Calu3 (cell line): Measurements from ENCODE around the gene ABHD1. TPM values are rescaled to one million over a fixed set of nuclear protein-coding genes. Genes with fewer than 3 reads are reported as not detected.

Experiments
- BruUV-seq: library from RNA; stranded (reverse); fragments of 400-500 nt; replicated peaks from 2 replicates; lab custom pipeline; 2021; lab: Mats Ljungman, UMichigan
- CTCF ChIA-PET: fragments of 300-600 bp; sonication (Branson Sonifier 250); formaldehyde crosslinking; loops from one replicate; lab custom pipeline; 2022; ENCODE audit warnings: antibody characterized with exemption; lab: Charles Lee
- DNase-seq: peaks from one replicate; pipeline ENCODE4 v3.0.0; 2022
- H3K27ac Mint-ChIP-seq: one replicate; pipeline ENCODE4 v1.8.0; 2022; ENCODE audit warnings: mixed read lengths; ENCODE audit not compliant: unreplicated experiment
- H3K27me3 Mint-ChIP-seq: one replicate; pipeline ENCODE4 v1.8.0; 2022; ENCODE audit warnings: mixed read lengths; ENCODE audit not compliant: unreplicated experiment
- H3K36me3 Mint-ChIP-seq: one replicate; pipeline ENCODE4 v1.8.0; 2022; ENCODE audit warnings: mild to moderate bottlenecking, moderate library complexity, mixed read lengths; ENCODE audit not compliant: insufficient read depth, unreplicated experiment
- H3K4me1 Mint-ChIP-seq: one replicate; pipeline ENCODE4 v1.8.0; 2022; ENCODE audit warnings: mild to moderate bottlenecking, low read depth, mixed read lengths; ENCODE audit not compliant: unreplicated experiment
- H3K4me3 Mint-ChIP-seq: one replicate; pipeline ENCODE4 v1.8.0; 2022; ENCODE audit warnings: mild to moderate bottlenecking, low read depth, moderate library complexity, mixed read lengths; ENCODE audit not compliant: unreplicated experiment
- H3K9me3 Mint-ChIP-seq: one replicate; pipeline ENCODE4 v1.8.0; 2022; ENCODE audit warnings: low read depth, mixed read lengths; ENCODE audit not compliant: unreplicated experiment
- intact Hi-C: fragments of 100-400 bp; cut with micrococcal nuclease; formaldehyde crosslinking; loops from one replicate; pipeline ENCODE4 v1.10.0; 2022; ENCODE audit not compliant: unreplicated experiment
- total RNA-seq: library from RNA; stranded (reverse); gene quantifications from 2 replicates; pipeline ENCODE4 v1.2.3, GENCODE V29; 2022
- TF ChIP-seq, protein P1 (sequence below): fragments of 200-600 bp; IDR thresholded peaks from one replicate; pipeline ENCODE4 v1.8.0; 2022; ENCODE audit warnings: antibody characterized with exemption; ENCODE audit not compliant: unreplicated experiment

Gene ABHD1
- total RNA-seq, 1 experiment from 2014 or later: 0.64 TPM

DNA sequence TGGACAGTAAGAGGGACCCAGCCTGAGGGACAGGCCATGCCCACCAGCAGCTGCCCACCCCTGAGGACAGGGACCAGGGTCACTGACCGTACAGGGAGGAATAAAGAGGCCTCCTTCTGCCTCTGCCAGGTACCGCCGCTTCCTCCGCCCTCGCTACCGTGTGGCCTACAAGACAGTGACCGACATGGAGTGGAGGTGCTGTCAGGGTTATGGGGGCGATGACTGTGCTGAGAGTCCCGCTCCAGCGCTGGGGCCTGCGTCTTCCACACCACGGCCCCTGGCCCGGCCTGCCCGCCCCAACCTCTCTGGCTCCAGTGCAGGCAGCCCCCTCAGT lies 43.0 kb upstream of the ABHD1 start:
- no peak overlapping the region for H3K27ac Mint-ChIP-seq
- TF ChIP-seq, protein P1, sequence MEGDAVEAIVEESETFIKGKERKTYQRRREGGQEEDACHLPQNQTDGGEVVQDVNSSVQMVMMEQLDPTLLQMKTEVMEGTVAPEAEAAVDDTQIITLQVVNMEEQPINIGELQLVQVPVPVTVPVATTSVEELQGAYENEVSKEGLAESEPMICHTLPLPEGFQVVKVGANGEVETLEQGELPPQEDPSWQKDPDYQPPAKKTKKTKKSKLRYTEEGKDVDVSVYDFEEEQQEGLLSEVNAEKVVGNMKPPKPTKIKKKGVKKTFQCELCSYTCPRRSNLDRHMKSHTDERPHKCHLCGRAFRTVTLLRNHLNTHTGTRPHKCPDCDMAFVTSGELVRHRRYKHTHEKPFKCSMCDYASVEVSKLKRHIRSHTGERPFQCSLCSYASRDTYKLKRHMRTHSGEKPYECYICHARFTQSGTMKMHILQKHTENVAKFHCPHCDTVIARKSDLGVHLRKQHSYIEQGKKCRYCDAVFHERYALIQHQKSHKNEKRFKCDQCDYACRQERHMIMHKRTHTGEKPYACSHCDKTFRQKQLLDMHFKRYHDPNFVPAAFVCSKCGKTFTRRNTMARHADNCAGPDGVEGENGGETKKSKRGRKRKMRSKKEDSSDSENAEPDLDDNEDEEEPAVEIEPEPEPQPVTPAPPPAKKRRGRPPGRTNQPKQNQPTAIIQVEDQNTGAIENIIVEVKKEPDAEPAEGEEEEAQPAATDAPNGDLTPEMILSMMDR: no peak
- intact Hi-C loops: no loop called here

DNA sequence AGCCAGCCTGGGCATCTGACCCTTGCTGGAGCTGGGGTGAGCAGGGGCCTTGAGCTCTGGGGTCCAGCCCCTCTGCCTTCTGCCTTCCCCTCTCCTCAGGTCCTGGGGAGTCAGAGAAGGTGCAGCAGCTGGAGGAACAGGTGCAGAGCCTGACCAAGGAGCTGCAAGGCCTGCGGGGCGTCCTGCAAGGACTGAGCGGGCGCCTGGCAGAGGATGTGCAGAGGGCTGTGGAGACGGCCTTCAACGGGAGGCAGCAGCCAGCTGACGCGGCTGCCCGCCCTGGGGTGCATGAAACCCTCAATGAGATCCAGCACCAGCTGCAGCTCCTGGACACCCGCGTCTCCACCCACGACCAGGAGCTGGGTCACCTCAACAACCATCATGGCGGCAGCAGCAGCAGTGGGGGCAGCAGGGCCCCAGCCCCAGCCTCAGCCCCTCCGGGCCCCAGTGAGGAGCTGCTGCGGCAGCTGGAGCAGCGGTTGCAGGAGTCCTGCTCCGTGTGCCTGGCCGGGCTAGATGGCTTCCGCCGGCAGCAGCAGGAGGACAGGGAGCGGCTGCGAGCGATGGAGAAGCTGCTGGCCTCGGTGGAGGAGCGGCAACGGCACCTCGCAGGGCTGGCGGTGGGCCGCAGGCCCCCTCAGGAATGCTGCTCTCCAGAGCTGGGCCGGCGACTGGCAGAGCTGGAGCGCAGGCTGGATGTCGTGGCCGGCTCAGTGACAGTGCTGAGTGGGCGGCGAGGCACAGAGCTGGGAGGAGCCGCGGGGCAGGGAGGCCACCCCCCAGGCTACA lies 41.4 kb upstream of the ABHD1 start:
- DNase-seq: no peak
- BruUV-seq: no TSS peak
- no peak overlapping the region for H3K27ac Mint-ChIP-seq
- H3K27me3 Mint-ChIP-seq: peaks cover 20% of the 10 kb centered on the region
- CTCF ChIA-PET: interaction anchor here (0.6 to 1.4 kb wide), 3 partner anchors 11 to 82 kb away, joined by 3 to 8 read pairs (median 4); partner anchors contain the start of genes AGBL5 and OST4
- peaks cover 17% of the 10 kb centered on the region for H3K4me1 Mint-ChIP-seq
- intact Hi-C loops: no loop called here
- TF ChIP-seq, protein P1: no peak
- no peaks in the 10 kb centered on the region for H3K9me3 Mint-ChIP-seq
- no peak overlapping the region for H3K4me3 Mint-ChIP-seq
- peaks cover 24% of the 10 kb centered on the region for H3K36me3 Mint-ChIP-seq

More for the DNA sequence above, 43.0 kb upstream of the ABHD1 start:
- Mint-ChIP-seq H3K36me3 (peaks cover 7% of the 10 kb centered on the region), H3K27me3 (peaks cover 36% of the 10 kb centered on the region), H3K4me3 (no peak overlapping the region), H3K9me3 (no peaks in the 10 kb centered on the region), H3K4me1 (peaks cover 13% of the 10 kb centered on the region)
- DNase-seq: no peak
- BruUV-seq: no TSS peak
- CTCF ChIA-PET: interaction anchor here (0.7 to 1.0 kb wide), 3 partner anchors 8 to 199 kb away, joined by 3 to 4 read pairs (median 3); no protein-coding TSS in a partner anchor

DNA sequence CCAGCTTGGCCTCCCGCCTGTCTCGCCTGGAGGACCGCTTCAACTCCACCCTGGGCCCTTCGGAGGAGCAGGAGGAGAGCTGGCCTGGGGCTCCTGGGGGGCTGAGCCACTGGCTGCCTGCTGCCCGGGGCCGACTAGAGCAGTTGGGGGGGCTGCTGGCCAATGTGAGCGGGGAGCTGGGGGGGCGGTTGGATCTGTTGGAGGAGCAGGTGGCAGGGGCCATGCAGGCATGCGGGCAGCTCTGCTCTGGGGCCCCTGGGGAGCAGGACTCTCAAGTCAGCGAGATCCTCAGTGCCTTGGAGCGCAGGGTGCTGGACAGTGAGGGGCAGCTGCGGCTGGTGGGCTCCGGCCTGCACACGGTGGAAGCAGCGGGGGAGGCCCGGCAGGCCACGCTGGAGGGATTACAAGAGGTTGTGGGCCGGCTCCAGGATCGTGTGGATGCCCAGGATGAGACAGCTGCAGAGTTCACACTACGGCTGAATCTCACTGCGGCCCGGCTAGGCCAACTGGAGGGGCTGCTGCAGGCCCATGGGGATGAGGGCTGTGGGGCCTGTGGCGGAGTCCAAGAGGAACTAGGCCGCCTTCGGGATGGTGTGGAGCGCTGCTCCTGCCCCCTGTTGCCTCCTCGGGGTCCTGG lies 40.7 kb upstream of the ABHD1 start:
- no peak overlapping the region for H3K4me3 Mint-ChIP-seq
- H3K27me3 Mint-ChIP-seq: peaks cover 13% of the 10 kb centered on the region
- TF ChIP-seq, protein P1: no peak
- BruUV-seq: no TSS peak
- CTCF ChIA-PET: interaction anchor here (0.6 to 1.4 kb wide), 2 partner anchors 15 to 81 kb away, joined by 3 to 4 read pairs; no protein-coding TSS in a partner anchor
- intact Hi-C loops: no loop called here
- no peak overlapping the region for H3K27ac Mint-ChIP-seq
- H3K36me3 Mint-ChIP-seq: peaks cover 25% of the 10 kb centered on the region
- no peak for DNase-seq
- H3K9me3 Mint-ChIP-seq: no peaks in the 10 kb centered on the region
- H3K4me1 Mint-ChIP-seq: peaks cover 20% of the 10 kb centered on the region

DNA sequence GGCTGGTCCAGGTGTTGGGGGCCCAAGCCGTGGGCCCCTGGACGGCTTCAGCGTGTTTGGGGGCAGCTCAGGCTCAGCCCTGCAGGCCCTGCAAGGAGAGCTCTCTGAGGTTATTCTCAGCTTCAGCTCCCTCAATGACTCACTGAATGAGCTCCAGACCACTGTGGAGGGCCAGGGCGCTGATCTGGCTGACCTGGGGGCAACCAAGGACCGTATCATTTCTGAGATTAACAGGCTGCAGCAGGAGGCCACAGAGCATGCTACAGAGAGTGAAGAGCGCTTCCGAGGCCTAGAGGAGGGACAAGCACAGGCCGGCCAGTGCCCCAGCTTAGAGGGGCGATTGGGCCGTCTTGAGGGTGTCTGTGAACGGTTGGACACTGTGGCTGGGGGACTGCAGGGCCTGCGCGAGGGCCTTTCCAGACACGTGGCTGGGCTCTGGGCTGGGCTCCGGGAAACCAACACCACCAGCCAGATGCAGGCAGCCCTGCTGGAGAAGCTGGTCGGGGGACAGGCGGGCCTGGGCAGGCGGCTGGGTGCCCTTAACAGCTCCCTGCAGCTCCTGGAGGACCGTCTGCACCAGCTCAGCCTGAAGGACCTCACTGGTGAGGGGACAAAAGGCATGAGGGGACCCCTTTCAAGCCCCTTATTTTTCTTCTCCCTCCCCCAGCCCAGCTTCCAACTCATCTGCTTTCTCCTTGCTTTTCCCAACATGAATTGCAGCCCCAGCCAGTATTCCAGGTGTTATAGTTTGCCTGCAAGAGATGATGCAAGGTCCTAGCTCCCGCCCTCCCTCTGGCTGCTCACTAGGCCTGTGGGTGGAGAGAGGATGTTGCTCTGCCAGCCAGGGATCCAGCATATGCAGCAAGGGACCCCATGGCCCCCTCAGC lies 40.0 kb upstream of the ABHD1 start:
- Mint-ChIP-seq H3K27me3 (peaks cover 5% of the 10 kb centered on the region), H3K4me3 (no peak overlapping the region), H3K4me1 (peaks cover 20% of the 10 kb centered on the region), H3K27ac (no peak overlapping the region), H3K9me3 (no peaks in the 10 kb centered on the region), H3K36me3 (peaks cover 25% of the 10 kb centered on the region)
- CTCF ChIA-PET: interaction anchor here (0.6 to 1.4 kb wide), 2 partner anchors 14 to 210 kb away, joined by 4 read pairs; no protein-coding TSS in a partner anchor
- no peak for DNase-seq
- TF ChIP-seq, protein P1: no peak
- no TSS peak for BruUV-seq
- intact Hi-C loops: no loop called here
